HEK293 (cell line): ENCODE data around the gene MAGI2.

ENCODE experiments used
- CTCF ChIA-PET: fragments of 350-600 bp; formaldehyde crosslinking; extraction: SDS; loops from one replicate; lab custom pipeline; 2021; ENCODE audit warnings: antibody characterized with exemption; lab: Yijun Ruan, JAX
- POLR2A ChIA-PET: fragments of 300-600 bp; formaldehyde crosslinking; extraction: SDS; loops from one replicate; lab custom pipeline; 2020; ENCODE audit warnings: antibody characterized with exemption, inconsistent platforms; lab: Yijun Ruan, JAX
- H3K27ac ChIP-seq: fragments of 200-500 bp; sonication (Bioruptor generic); 2 replicates; pipeline ENCODE4 v1.5.1; 2014; ENCODE audit warnings: low read depth, low read length, control low read depth, inconsistent platforms; ENCODE audit errors: extremely low read depth
- H3K36me3 ChIP-seq, 2 experiments: fragments of 200-500 bp in 1 of 2; sonication (Bioruptor generic) in 1 of 2; 1 replicate in 1 of 2; 2 replicates in 1 of 2; pipeline ENCODE4 v1.5.1; 2014 to 2017; ENCODE audit warnings: inconsistent platforms in 2 of 2, low read length in 2 of 2; ENCODE audit not compliant: control insufficient read depth in 2 of 2, insufficient read depth in 1 of 2
- H3K4me1 ChIP-seq: fragments of 200-500 bp; sonication (Bioruptor generic); 2 replicates; pipeline ENCODE4 v1.5.1; 2014; ENCODE audit warnings: mild to moderate bottlenecking, low read length, inconsistent platforms; ENCODE audit not compliant: control insufficient read depth, insufficient read depth
- H3K4me3 ChIP-seq: 2 replicates; pipeline ENCODE4 v1.5.1; 2011; ENCODE audit warnings: low read depth, mild to moderate bottlenecking, control low read depth, low read length, moderate library complexity
- H3K9me3 ChIP-seq: fragments of 200-500 bp; sonication (Bioruptor generic); 2 replicates; pipeline ENCODE4 v1.5.1; 2014; ENCODE audit warnings: low read depth, low read length, inconsistent platforms; ENCODE audit not compliant: control insufficient read depth, insufficient read depth
- BCL11A ChIP-seq: fragments of 450-650 bp; formaldehyde crosslinking; IDR thresholded peaks from 2 replicates; pipeline ENCODE4 v1.5.1; 2016; ENCODE audit warnings: low read depth, missing biosample characterization, missing genetic modification characterization
- GLI2 ChIP-seq: fragments of 450-650 bp; formaldehyde crosslinking; IDR thresholded peaks from 2 replicates; pipeline ENCODE4; 2017; ENCODE audit warnings: missing biosample characterization, missing genetic modification characterization, low read depth, borderline replicate concordance
- GLI4 ChIP-seq: fragments of 450-650 bp; formaldehyde crosslinking; IDR thresholded peaks from 2 replicates; pipeline ENCODE4 v1.5.1; 2016; ENCODE audit warnings: missing biosample characterization, missing genetic modification characterization
- GLIS1 ChIP-seq: fragments of 450-650 bp; formaldehyde crosslinking; IDR thresholded peaks from 2 replicates; pipeline ENCODE4 v1.5.1; 2016; ENCODE audit warnings: missing biosample characterization, missing genetic modification characterization
- KLF17 ChIP-seq: fragments of 450-650 bp; formaldehyde crosslinking; IDR thresholded peaks from 2 replicates; pipeline ENCODE4 v1.5.1; 2016; ENCODE audit warnings: missing biosample characterization, missing genetic modification characterization
- MEIS1 ChIP-seq: sonication (generic); formaldehyde crosslinking; IDR thresholded peaks from 2 replicates; pipeline ENCODE4 v1.8.1; 2022; ENCODE audit warnings: missing genetic modification reagents, mild to moderate bottlenecking, borderline replicate concordance
- PBX3 ChIP-seq: sonication (generic); formaldehyde crosslinking; IDR thresholded peaks from 2 replicates; pipeline ENCODE4 v1.8.1; 2022; ENCODE audit warnings: mild to moderate bottlenecking, moderate library complexity, missing genetic modification reagents
- RBAK ChIP-seq: fragments of 450-650 bp; formaldehyde crosslinking; IDR thresholded peaks from 2 replicates; pipeline ENCODE4 v1.5.1; 2016; ENCODE audit warnings: missing biosample characterization, missing genetic modification characterization
- WT1 ChIP-seq: fragments of 450-650 bp; formaldehyde crosslinking; IDR thresholded peaks from 2 replicates; pipeline ENCODE4 v1.5.1; 2016; ENCODE audit warnings: missing biosample characterization, missing genetic modification characterization
- YY1 ChIP-seq: fragments of 450-650 bp; formaldehyde crosslinking; IDR thresholded peaks from 2 replicates; pipeline ENCODE4 v1.5.1; 2018; ENCODE audit warnings: missing biosample characterization, missing genetic modification characterization
- ZBTB17 ChIP-seq: fragments of 450-650 bp; formaldehyde crosslinking; IDR thresholded peaks from 2 replicates; pipeline ENCODE4 v1.5.1; 2016; ENCODE audit warnings: missing biosample characterization, missing genetic modification characterization
- ZBTB8A ChIP-seq: fragments of 450-650 bp; formaldehyde crosslinking; IDR thresholded peaks from 2 replicates; pipeline ENCODE4 v1.5.1; 2016; ENCODE audit warnings: missing biosample characterization, missing genetic modification characterization
- ZNF132 ChIP-seq: fragments of 450-650 bp; formaldehyde crosslinking; IDR thresholded peaks from 2 replicates; pipeline ENCODE4 v1.5.1; 2017; ENCODE audit warnings: missing biosample characterization, missing genetic modification characterization, borderline replicate concordance
- ZNF140 ChIP-seq: fragments of 450-650 bp; formaldehyde crosslinking; IDR thresholded peaks from 2 replicates; pipeline ENCODE4 v1.5.1; 2016; ENCODE audit warnings: missing biosample characterization, missing genetic modification characterization
- ZNF223 ChIP-seq: fragments of 450-650 bp; formaldehyde crosslinking; IDR thresholded peaks from 2 replicates; pipeline ENCODE4 v1.5.1; 2016; ENCODE audit warnings: missing biosample characterization, missing genetic modification characterization
- ZNF23 ChIP-seq: fragments of 450-650 bp; formaldehyde crosslinking; IDR thresholded peaks from 2 replicates; pipeline ENCODE4 v1.5.1; 2016; ENCODE audit warnings: missing biosample characterization, missing genetic modification characterization, borderline replicate concordance
- ZNF311 ChIP-seq: fragments of 450-650 bp; formaldehyde crosslinking; IDR thresholded peaks from 2 replicates; pipeline ENCODE4 v1.5.1; 2017; ENCODE audit warnings: missing biosample characterization, missing genetic modification characterization, borderline replicate concordance
- ZNF510 ChIP-seq: fragments of 450-650 bp; formaldehyde crosslinking; IDR thresholded peaks from 2 replicates; pipeline ENCODE4 v1.5.1; 2018; ENCODE audit warnings: mild to moderate bottlenecking, missing genetic modification characterization, missing biosample characterization; ENCODE audit not compliant: insufficient replicate concordance
- ZNF514 ChIP-seq: fragments of 450-650 bp; formaldehyde crosslinking; IDR thresholded peaks from 2 replicates; pipeline ENCODE4 v1.5.1; 2016; ENCODE audit warnings: missing biosample characterization, missing genetic modification characterization
- ZNF555 ChIP-seq: fragments of 450-650 bp; formaldehyde crosslinking; conservative IDR thresholded peaks from 2 replicates; pipeline ENCODE4 v1.5.1; 2017; ENCODE audit warnings: missing biosample characterization, mild to moderate bottlenecking, missing genetic modification characterization, inconsistent platforms
- ZNF558 ChIP-seq: fragments of 450-650 bp; formaldehyde crosslinking; IDR thresholded peaks from 2 replicates; pipeline ENCODE4 v1.5.1; 2016; ENCODE audit warnings: missing biosample characterization, missing genetic modification characterization
- ZNF623 ChIP-seq: fragments of 450-650 bp; formaldehyde crosslinking; IDR thresholded peaks from 2 replicates; pipeline ENCODE4 v1.5.1; 2016; ENCODE audit warnings: missing biosample characterization, missing genetic modification characterization
- ZNF639 ChIP-seq: fragments of 450-650 bp; formaldehyde crosslinking; IDR thresholded peaks from 2 replicates; pipeline ENCODE4 v1.5.1; 2016; ENCODE audit warnings: missing biosample characterization, missing genetic modification characterization
- ZNF692 ChIP-seq: fragments of 450-650 bp; formaldehyde crosslinking; IDR thresholded peaks from 2 replicates; pipeline ENCODE4 v1.5.1; 2016; ENCODE audit warnings: missing biosample characterization, missing genetic modification characterization
- ZNF701 ChIP-seq: fragments of 450-650 bp; formaldehyde crosslinking; IDR thresholded peaks from 2 replicates; pipeline ENCODE4 v1.5.1; 2016; ENCODE audit warnings: missing biosample characterization, missing genetic modification characterization
- ZNF768 ChIP-seq: fragments of 450-650 bp; formaldehyde crosslinking; IDR thresholded peaks from 2 replicates; pipeline ENCODE4 v1.5.1; 2018; ENCODE audit warnings: missing biosample characterization, mild to moderate bottlenecking, missing genetic modification characterization
- ZXDB ChIP-seq: fragments of 450-650 bp; formaldehyde crosslinking; IDR thresholded peaks from 2 replicates; pipeline ENCODE4 v1.5.1; 2016; ENCODE audit warnings: missing biosample characterization, missing genetic modification characterization

Gene MAGI2

GRCh38 chr7:78164459-78164858 is 1289.0 kb downstream of the MAGI2 start (continued):
- TF ChIP-seq MEIS1 (CRISPR knock-in tag), result no peak

GRCh38 chr7:78161781-78162180 is 1291.7 kb downstream of the MAGI2 start:
- POLR2A ChIA-PET, result no interaction called here

GRCh38 chr7:78159545-78159944 is 1293.9 kb downstream of the MAGI2 start:
- TF ChIP-seq GLI4 (tag by site-specific recombination) (no peak), ZNF692 (tag by site-specific recombination) (no peak), ZNF140 (tag by site-specific recombination) (no peak), YY1 (tag by site-specific recombination) (no peak), ZNF23 (no peak), ZNF514 (tag by site-specific recombination) (no peak), GLI2 (tag by site-specific recombination) (no peak), ZNF555 (no peak), ZBTB8A (tag by site-specific recombination) (no peak), PBX3 (CRISPR knock-in tag) (no peak), ZNF639 (tag by site-specific recombination) (no peak), ZBTB17 (tag by site-specific recombination) (no peak), ZNF623 (no peak)
- Histone ChIP-seq H3K36me3 (no peaks in the 10 kb centered on the region), H3K9me3 (no peaks in the 10 kb centered on the region), H3K4me1 (no peaks in the 10 kb centered on the region), H3K27ac (no peak overlapping the region), H3K4me3 (no peak overlapping the region)
- ChIA-PET POLR2A (no interaction called here), CTCF (interaction anchor here (0.7 kb wide), 1 partner anchor 152 kb away, joined by 3 read pairs; no protein-coding TSS in a partner anchor)

More at GRCh38 chr7:78161781-78162180, 1291.7 kb downstream of the MAGI2 start:
- H3K4me1 ChIP-seq, result no peaks in the 10 kb centered on the region
- CTCF ChIA-PET, result no interaction called here
- no peak overlapping the region for H3K4me3 ChIP-seq
- no peaks in the 10 kb centered on the region for H3K36me3 ChIP-seq
- no peak overlapping the region for H3K27ac ChIP-seq
- no peak for TF ChIP-seq ZNF701 (tag by site-specific recombination)
- no peak for TF ChIP-seq BCL11A (tag by site-specific recombination)
- H3K9me3 ChIP-seq, result no peaks in the 10 kb centered on the region

GRCh38 chr7:78153285-78153684 is 1300.2 kb downstream of the MAGI2 start:
- POLR2A ChIA-PET, result no interaction called here
- Histone ChIP-seq H3K9me3 (no peaks in the 10 kb centered on the region), H3K4me3 (no peak overlapping the region), H3K36me3 (no peaks in the 10 kb centered on the region), H3K27ac (no peak overlapping the region), H3K4me1 (0 out of 2 replicates have a peak, but pooled peaks cover 2% of the 10 kb centered on the region)
- CTCF ChIA-PET, result interaction anchor here (0.6 kb wide), 2 partner anchors 16 to 357 kb away, joined by 3 read pairs; no protein-coding TSS in a partner anchor
- TF ChIP-seq ZNF514 (tag by site-specific recombination) (no peak), ZNF510 (tag by site-specific recombination) (no peak), ZNF132 (tag by site-specific recombination) (no peak), ZNF223 (tag by site-specific recombination) (no peak), RBAK (tag by site-specific recombination) (no peak), ZNF311 (tag by site-specific recombination) (no peak), ZNF768 (tag by site-specific recombination) (no peak), GLIS1 (tag by site-specific recombination) (peak; percentile 98), WT1 (tag by site-specific recombination) (no peak), ZNF558 (tag by site-specific recombination) (no peak), ZXDB (tag by site-specific recombination) (no peak), KLF17 (tag by site-specific recombination) (no peak)
